HL-60 (cell line): Measurements from ENCODE around the gene SCAMP2.

Experiments
- DNase-seq, 2 experiments: peaks; one replicate each; pipeline ENCODE4 v3.0.0-alpha.2; 2010 to 2020; ENCODE audit warnings: low read depth in 1 of 2, low spot score in 1 of 2
- H3K27ac ChIP-seq: fragments of 250-450 bp; sonication (Bioruptor Pico); replicated peaks from 2 replicates; pipeline ENCODE4 v1.5.1; 2020; ENCODE audit warnings: mild to moderate bottlenecking, moderate library complexity
- H3K27me3 ChIP-seq: fragments of 250-450 bp; sonication (Bioruptor Pico); 2 replicates; pipeline ENCODE4 v1.5.1; 2021; ENCODE audit warnings: mild to moderate bottlenecking, moderate library complexity; ENCODE audit not compliant: insufficient read depth, poor library complexity, severe bottlenecking
- H3K4me3 ChIP-seq: replicated peaks from 2 replicates; pipeline ENCODE4 v1.5.1; 2011; ENCODE audit warnings: mild to moderate bottlenecking, control low read depth, low read length; ENCODE audit not compliant: insufficient read depth
- GABPA ChIP-seq: IDR thresholded peaks from 2 replicates; pipeline ENCODE4 v1.6.1; 2012; ENCODE audit warnings: low read depth
- POLR2AphosphoS5 ChIP-seq: IDR thresholded peaks from 2 replicates; pipeline ENCODE4 v1.6.1; 2012; ENCODE audit warnings: low read depth
- SPI1 ChIP-seq: IDR thresholded peaks from 2 replicates; pipeline ENCODE4 v1.6.1; 2012; ENCODE audit warnings: low read depth, mild to moderate bottlenecking, borderline replicate concordance
- TF ChIP-seq, protein P1 (sequence below): IDR thresholded peaks from 2 replicates; pipeline ENCODE4 v1.6.1; 2012; ENCODE audit warnings: low read depth; ENCODE audit not compliant: insufficient replicate concordance
- TF ChIP-seq, protein P2 (sequence below): IDR thresholded peaks from one replicate; pipeline ENCODE4 v1.5.1; 2011; ENCODE audit warnings: low read length, control low read depth, inconsistent platforms; ENCODE audit not compliant: insufficient read depth

SCAMP2 gene

DNA sequence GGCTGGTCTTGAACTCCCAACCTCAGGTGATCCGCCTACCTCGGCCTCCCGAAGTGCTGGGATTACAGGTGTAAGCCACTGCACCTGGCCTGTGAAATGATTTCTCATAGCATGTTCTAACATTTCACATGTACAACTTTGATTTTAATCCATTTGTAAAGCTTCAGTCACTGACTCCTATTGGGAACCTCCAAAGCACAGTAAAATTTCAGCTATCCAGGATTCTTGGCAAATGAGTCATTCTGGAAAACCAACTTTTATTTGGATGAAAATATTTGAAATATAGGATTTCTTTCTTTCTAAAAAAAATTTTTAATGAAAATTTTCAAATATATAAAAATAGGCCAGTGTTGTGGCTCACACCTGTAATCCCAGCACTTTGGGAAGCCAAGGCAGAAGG is 63.2 kb downstream of the SCAMP2 start:
- H3K4me3 ChIP-seq = no peak overlapping the region
- no peaks in the 10 kb centered on the region for H3K27me3 ChIP-seq
- TF ChIP-seq, protein P1, sequence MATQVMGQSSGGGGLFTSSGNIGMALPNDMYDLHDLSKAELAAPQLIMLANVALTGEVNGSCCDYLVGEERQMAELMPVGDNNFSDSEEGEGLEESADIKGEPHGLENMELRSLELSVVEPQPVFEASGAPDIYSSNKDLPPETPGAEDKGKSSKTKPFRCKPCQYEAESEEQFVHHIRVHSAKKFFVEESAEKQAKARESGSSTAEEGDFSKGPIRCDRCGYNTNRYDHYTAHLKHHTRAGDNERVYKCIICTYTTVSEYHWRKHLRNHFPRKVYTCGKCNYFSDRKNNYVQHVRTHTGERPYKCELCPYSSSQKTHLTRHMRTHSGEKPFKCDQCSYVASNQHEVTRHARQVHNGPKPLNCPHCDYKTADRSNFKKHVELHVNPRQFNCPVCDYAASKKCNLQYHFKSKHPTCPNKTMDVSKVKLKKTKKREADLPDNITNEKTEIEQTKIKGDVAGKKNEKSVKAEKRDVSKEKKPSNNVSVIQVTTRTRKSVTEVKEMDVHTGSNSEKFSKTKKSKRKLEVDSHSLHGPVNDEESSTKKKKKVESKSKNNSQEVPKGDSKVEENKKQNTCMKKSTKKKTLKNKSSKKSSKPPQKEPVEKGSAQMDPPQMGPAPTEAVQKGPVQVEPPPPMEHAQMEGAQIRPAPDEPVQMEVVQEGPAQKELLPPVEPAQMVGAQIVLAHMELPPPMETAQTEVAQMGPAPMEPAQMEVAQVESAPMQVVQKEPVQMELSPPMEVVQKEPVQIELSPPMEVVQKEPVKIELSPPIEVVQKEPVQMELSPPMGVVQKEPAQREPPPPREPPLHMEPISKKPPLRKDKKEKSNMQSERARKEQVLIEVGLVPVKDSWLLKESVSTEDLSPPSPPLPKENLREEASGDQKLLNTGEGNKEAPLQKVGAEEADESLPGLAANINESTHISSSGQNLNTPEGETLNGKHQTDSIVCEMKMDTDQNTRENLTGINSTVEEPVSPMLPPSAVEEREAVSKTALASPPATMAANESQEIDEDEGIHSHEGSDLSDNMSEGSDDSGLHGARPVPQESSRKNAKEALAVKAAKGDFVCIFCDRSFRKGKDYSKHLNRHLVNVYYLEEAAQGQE = no peak
- TF ChIP-seq POLR2AphosphoS5 (no peak), SPI1 (no peak), GABPA (no peak)
- TF ChIP-seq, protein P2, sequence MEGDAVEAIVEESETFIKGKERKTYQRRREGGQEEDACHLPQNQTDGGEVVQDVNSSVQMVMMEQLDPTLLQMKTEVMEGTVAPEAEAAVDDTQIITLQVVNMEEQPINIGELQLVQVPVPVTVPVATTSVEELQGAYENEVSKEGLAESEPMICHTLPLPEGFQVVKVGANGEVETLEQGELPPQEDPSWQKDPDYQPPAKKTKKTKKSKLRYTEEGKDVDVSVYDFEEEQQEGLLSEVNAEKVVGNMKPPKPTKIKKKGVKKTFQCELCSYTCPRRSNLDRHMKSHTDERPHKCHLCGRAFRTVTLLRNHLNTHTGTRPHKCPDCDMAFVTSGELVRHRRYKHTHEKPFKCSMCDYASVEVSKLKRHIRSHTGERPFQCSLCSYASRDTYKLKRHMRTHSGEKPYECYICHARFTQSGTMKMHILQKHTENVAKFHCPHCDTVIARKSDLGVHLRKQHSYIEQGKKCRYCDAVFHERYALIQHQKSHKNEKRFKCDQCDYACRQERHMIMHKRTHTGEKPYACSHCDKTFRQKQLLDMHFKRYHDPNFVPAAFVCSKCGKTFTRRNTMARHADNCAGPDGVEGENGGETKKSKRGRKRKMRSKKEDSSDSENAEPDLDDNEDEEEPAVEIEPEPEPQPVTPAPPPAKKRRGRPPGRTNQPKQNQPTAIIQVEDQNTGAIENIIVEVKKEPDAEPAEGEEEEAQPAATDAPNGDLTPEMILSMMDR = no peak
- no peak for DNase-seq
- no peak overlapping the region for H3K27ac ChIP-seq

DNA sequence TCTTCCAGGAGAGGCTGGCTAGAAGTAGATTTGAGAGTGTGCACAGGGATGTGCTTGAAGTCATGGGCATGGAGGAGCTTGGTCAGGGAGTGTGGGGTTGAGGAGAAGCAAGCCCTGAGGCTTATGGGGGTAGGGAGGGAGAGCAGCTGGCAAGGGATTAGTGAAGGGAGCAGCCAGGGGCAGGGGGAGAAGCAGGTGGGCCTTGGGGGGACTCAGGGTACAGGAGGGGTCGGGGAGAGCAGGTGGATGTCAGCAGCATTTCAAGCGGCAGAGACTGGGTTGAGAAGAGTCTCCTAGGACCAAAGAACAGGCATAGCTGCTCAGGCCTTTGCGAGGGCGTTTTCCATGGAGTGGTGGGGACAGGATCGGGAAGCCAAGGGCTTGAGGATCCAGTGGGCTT is 63.9 kb downstream of the SCAMP2 start:
- TF ChIP-seq, protein P1 = no peak
- TF ChIP-seq SPI1 (no peak), GABPA (no peak), POLR2AphosphoS5 (no peak)
- TF ChIP-seq, protein P2 = no peak
- Histone ChIP-seq H3K27me3 (no peaks in the 10 kb centered on the region), H3K27ac (no peak overlapping the region), H3K4me3 (no peak overlapping the region)
- DNase-seq = no peak

DNA sequence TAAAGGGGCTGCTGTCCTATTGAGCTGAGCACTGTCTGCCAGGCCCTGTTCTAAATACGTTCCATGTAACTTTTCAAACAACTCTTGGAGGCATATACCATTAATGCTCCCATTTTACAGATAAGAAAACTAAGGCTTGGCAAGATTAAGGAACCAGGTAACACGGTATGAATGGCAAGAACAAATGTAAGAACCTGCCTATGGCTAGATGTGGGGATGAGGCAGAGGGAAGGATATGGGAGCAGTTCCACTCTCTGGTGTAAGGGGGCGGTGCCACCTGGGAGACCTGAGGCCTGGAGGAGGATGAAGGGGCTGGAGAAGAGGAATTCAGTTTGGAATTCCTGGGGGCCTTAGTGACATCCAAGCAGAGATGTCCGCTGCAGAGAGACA is 64.3 kb downstream of the SCAMP2 start:
- no peak for DNase-seq
- no peak overlapping the region for H3K4me3 ChIP-seq
- H3K27me3 ChIP-seq = no peaks in the 10 kb centered on the region
- no peak overlapping the region for H3K27ac ChIP-seq
- TF ChIP-seq GABPA = no peak

DNA sequence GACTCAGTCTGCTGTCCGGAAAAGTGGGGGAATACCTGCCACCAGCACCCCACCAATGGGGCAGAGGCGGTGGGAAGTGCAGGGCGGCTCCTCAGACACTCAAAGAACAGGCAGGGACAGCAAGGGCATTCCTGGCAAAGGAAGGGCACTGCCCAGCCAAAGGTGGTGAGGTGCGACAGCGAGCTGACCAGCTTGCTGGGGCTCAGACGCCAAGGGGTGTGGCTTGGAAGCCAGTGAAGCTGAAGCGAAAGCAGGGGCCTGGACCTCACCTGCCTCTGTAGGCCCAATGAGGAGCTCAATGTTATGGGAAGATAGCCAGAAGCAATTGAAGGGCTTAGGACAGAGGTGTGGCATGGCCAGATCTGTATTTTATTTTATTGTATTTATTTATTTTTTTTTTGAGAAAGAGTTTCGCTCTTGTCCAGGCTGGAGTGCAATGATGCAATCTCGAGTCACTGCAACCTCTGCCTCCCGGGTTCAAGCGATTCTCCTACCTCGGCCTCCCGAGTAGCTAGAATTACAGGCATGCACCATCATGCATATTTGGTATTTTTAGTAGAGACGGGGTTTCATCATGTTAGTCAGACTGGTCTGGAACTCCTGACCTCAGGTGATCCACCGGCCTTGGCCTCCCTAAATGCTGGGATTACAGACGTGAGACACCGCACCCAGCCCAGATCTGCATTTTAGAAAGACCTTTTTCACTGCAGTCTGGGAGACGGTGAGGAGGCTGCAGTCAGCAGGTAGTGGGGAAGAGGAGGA is 64.9 kb downstream of the SCAMP2 start:
- Histone ChIP-seq H3K27ac (no peak overlapping the region), H3K4me3 (no peak overlapping the region), H3K27me3 (no peaks in the 10 kb centered on the region)
- no peak for DNase-seq
- TF ChIP-seq SPI1 (no peak), GABPA (no peak), POLR2AphosphoS5 (no peak)
- TF ChIP-seq, protein P2 = no peak
- TF ChIP-seq, protein P1 = no peak
